NB4 (cell line): ENCODE data around the gene SHISAL1.

Source experiments
- DNase-seq: peaks from one replicate; pipeline ENCODE4 v3.0.0; 2010; ENCODE audit warnings: low read depth
- H3K4me3 ChIP-seq: one replicate; pipeline ENCODE4 v1.5.1; 2011; ENCODE audit warnings: mild to moderate bottlenecking, low read depth, low read length, moderate library complexity
- MYC ChIP-seq: IDR thresholded peaks from 2 replicates; pipeline ENCODE4 v1.6.1; 2011; ENCODE audit warnings: low read depth, low read length
- POLR2A ChIP-seq: IDR thresholded peaks from 2 replicates; pipeline ENCODE4 v1.6.1; 2011; ENCODE audit warnings: mild to moderate bottlenecking; ENCODE audit not compliant: insufficient read length; ENCODE audit errors: extremely low read depth
- TF ChIP-seq, protein P1 (sequence below): IDR thresholded peaks from one replicate; pipeline ENCODE4 v1.5.1; 2012; ENCODE audit warnings: low read depth, low read length
- TF ChIP-seq, protein P2 (sequence below): IDR thresholded peaks from 2 replicates; pipeline ENCODE4 v1.6.1; 2011; ENCODE audit warnings: low read depth, low read length

Gene SHISAL1

DNA sequence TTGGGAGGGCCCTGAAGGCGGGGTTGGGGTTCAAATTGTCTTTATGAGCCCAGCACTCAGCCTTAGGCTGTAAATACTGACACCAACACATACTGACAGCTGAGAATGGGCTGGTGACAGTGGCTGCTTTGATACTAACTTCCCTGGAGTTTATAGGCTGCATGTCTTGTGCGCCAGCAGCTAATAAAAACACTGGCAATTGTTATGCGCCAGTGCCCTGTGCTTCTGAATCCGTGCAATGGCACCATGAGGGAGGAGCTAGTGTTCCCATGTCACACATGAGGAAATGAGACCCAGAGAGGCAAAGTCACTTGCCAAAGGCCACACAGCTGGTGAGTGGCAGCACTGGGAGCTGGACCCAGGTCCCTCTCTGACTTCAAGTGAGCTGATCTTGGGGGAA lies 23.8 kb downstream of the SHISAL1 start:
- DNase-seq: no peak
- no peak overlapping the region for H3K4me3 ChIP-seq
- TF ChIP-seq, protein P1, sequence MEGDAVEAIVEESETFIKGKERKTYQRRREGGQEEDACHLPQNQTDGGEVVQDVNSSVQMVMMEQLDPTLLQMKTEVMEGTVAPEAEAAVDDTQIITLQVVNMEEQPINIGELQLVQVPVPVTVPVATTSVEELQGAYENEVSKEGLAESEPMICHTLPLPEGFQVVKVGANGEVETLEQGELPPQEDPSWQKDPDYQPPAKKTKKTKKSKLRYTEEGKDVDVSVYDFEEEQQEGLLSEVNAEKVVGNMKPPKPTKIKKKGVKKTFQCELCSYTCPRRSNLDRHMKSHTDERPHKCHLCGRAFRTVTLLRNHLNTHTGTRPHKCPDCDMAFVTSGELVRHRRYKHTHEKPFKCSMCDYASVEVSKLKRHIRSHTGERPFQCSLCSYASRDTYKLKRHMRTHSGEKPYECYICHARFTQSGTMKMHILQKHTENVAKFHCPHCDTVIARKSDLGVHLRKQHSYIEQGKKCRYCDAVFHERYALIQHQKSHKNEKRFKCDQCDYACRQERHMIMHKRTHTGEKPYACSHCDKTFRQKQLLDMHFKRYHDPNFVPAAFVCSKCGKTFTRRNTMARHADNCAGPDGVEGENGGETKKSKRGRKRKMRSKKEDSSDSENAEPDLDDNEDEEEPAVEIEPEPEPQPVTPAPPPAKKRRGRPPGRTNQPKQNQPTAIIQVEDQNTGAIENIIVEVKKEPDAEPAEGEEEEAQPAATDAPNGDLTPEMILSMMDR: no peak
- TF ChIP-seq, protein P2, sequence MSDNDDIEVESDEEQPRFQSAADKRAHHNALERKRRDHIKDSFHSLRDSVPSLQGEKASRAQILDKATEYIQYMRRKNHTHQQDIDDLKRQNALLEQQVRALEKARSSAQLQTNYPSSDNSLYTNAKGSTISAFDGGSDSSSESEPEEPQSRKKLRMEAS: no peak
- no peak for TF ChIP-seq POLR2A
- TF ChIP-seq MYC: no peak

DNA sequence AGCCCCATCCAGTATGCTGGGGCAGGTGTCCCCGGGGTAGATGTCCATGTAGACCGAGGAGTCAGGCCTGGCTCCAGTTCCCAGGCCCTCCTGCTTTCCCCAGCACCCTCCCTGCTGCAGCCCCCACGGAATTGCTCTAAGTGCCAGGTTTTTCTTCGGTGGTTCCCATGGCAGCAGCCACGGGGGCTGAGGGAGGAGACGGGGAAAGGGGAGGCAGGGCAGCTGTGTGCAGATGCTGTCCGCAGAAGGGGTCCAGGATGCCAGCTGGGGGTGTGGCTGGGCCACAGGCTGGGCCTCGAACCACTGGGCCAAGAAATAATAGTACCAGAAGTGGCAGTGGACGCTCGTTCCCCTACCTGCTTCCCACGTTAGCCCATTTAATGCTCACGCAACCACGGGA lies 25.0 kb downstream of the SHISAL1 start:
- DNase-seq: no peak
- TF ChIP-seq, protein P2: no peak
- TF ChIP-seq POLR2A (no peak), MYC (no peak)
- TF ChIP-seq, protein P1: no peak

DNA sequence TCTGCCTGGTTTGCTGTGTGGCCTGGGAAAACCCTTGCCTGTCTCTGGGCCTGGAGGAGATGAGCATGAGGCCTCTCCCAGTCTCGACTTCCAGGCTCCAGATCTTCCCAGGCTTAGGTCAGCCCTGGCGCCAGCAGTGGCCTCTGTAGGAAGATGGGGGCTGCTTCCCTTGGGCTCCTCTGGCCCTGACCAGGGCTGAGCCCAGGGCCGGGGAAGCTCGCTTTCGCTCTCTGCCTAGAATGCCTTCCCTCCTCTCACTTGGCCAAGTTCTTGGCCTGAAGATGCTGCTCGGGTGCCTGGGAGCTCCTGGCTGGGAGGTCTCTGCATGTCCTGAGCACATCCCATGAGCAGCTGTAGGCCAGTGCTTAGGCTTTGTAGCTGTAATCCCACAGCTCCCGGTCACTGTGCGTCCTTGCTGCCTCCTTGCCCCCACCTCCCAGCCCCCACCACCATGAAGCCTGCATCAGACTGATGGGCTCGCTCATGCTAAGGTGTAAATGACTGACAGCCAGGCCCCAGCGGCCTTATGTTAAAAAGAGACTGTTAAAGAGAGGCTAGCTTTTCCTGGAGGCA lies 25.5 kb downstream of the SHISAL1 start:
- TF ChIP-seq, protein P1: no peak
- TF ChIP-seq, protein P2: no peak
- TF ChIP-seq MYC (no peak), POLR2A (no peak)
- H3K4me3 ChIP-seq: no peak overlapping the region
- no peak for DNase-seq

More for the DNA sequence above, 25.0 kb downstream of the SHISAL1 start:
- H3K4me3 ChIP-seq: no peak overlapping the region

DNA sequence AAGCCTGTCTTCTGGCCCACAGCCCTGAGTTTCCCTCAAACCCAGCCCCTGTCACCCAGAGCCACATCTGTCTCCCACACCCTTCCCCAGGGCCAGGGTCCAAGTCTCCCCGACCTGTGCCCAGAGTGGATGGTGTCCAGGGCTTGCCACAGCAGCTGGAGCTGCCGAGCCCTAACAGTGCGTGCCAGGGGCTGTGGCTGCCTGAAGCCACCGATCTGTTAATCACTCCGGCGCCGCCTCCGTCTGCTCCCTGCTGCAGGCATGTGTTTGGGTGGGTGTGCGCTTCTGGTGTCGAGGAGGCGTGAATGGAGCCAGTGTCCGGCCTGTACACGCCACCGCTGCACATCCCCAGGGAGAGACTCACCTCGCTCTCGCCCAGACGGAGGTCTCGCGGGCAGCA lies 26.1 kb downstream of the SHISAL1 start:
- TF ChIP-seq, protein P2: no peak
- TF ChIP-seq, protein P1: no peak
- TF ChIP-seq MYC (no peak), POLR2A (no peak)
- no peak overlapping the region for H3K4me3 ChIP-seq
- no peak for DNase-seq

DNA sequence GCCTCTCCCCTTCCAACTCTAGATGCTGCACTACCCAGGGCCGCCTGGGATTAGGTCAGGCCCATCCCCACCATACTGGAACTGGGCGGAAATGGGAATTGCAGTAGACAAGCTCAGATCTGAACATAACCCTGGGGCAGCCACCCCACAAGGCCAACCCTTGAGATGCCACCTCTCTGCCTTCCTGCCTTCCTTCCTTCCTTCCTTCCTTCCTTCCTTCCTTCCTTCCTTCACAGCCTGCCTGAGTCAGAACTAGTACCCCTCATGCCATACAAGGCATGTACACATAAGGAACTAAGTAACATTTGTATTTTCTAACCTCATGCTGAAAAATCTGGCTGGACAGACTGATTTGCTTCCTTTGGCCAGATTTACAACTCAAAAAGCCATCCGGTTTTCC lies 28.0 kb downstream of the SHISAL1 start:
- H3K4me3 ChIP-seq: no peak overlapping the region
- no peak for DNase-seq
- no peak for TF ChIP-seq POLR2A
- TF ChIP-seq, protein P1: no peak
- TF ChIP-seq, protein P2: no peak
- TF ChIP-seq MYC: no peak
